Measurements from ENCODE around the gene DDX60.

DNA sequence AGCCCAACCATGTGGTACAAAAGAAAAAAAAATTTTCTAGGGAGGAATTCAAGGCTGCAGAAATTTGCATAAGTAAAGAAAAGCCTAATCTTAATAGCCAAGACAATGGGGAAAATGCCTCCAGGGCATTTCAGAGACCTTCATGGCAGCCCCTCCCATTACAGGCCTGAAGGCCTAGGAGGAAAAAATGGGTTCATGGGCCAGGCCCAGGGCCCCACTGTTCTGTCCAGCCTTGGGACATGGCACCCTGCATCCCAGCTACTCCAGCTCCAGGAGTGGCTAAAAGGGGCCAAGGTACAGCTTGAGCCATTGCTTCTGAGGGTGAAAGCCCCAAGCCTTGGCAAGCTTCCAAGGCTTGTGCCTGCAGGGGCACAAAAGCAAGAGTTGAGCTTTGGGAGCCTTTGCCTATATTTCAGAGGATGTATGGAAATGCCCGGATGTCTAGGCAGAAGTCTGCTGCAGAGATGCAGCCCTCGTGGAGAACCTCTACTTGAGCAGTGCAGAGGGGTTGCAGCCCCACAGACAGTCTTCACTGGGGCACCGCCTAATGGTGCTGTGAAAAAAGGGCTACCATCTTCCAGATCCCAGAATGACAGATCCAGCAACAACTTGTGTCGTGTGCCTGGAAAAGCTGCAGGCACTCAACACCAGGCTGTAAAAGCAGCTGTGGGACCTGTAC lies 115.2 kb downstream of the DDX60 start:
- TF ChIP-seq, protein P1, sequence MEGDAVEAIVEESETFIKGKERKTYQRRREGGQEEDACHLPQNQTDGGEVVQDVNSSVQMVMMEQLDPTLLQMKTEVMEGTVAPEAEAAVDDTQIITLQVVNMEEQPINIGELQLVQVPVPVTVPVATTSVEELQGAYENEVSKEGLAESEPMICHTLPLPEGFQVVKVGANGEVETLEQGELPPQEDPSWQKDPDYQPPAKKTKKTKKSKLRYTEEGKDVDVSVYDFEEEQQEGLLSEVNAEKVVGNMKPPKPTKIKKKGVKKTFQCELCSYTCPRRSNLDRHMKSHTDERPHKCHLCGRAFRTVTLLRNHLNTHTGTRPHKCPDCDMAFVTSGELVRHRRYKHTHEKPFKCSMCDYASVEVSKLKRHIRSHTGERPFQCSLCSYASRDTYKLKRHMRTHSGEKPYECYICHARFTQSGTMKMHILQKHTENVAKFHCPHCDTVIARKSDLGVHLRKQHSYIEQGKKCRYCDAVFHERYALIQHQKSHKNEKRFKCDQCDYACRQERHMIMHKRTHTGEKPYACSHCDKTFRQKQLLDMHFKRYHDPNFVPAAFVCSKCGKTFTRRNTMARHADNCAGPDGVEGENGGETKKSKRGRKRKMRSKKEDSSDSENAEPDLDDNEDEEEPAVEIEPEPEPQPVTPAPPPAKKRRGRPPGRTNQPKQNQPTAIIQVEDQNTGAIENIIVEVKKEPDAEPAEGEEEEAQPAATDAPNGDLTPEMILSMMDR (IDR thresholded peaks at IDR 0.05; ENCODE audit: insufficient read depth, low read length, poor library complexity, severe bottlenecking), result no peak
- TF ChIP-seq EZH2phosphoT487 (conservative IDR thresholded peaks at IDR 0.05; ENCODE audit: low read length), result no peak
